Non-pigmented ciliary epithelial cell (primary cell): ENCODE data around the gene UCK2.

Source experiments
- DNase-seq: peaks from one replicate; pipeline ENCODE4 v3.0.0-alpha.2; 2010; ENCODE audit warnings: low read depth

The UCK2 gene

DNA sequence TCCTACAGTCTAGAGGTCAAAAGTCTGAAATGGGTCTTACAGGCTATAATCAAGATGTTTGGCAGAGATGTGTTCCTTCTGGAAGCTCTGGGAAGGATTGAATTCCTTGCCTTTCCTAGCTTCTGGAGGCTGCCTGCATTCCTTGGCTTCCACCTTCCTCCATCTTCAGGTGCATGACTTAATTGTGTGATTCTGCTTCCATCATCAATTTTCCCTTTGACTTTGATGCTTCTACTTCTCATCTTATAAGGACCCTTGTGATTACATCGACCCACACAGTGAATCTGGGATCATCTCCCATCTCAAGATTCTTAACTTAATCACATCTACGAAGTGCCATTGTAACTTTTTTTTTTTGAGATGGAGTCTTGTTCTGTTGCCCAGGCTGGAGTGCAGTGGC lies 111.4 kb downstream of the UCK2 start:
- DNase-seq, result no peak

DNA sequence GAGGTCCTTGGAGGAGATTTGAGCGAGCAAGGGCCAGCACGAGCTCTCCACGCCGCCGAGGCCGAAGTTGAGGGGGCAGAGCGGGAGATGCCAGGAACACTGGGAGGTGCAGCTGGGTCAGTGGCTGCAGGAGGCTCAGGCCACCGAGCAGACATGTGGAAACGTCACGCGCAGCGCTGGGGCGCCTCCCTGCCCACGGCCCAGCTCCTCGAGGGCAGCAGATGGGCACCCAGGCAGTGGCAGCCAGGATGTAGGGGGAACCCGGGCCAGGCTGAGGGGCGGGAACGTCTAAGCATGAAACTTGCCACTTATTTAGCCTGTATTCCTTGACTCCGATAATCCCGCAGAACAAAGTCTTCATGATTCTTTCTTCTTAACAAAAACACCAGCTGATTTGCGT lies 114.1 kb downstream of the UCK2 start:
- no peak for DNase-seq

DNA sequence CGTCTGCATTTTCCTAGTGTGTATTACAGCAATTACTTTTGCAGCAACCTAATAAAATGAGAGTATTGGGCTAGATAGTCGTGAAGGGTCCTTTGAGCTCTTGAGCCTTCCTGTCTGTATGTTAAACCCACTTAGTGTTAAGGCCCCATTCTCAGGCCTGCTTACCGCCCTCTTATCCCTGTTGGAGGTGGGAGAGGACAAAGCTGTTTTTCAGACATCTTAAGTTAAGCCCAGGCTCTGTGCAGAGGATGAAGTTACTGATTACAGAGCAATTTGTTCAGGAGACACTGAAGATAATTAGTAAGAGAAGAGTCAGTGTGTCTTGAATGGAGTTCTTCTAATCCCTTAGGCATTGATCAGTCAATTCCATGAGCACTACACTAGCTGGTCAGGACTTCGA lies 114.6 kb downstream of the UCK2 start:
- no peak for DNase-seq

DNA sequence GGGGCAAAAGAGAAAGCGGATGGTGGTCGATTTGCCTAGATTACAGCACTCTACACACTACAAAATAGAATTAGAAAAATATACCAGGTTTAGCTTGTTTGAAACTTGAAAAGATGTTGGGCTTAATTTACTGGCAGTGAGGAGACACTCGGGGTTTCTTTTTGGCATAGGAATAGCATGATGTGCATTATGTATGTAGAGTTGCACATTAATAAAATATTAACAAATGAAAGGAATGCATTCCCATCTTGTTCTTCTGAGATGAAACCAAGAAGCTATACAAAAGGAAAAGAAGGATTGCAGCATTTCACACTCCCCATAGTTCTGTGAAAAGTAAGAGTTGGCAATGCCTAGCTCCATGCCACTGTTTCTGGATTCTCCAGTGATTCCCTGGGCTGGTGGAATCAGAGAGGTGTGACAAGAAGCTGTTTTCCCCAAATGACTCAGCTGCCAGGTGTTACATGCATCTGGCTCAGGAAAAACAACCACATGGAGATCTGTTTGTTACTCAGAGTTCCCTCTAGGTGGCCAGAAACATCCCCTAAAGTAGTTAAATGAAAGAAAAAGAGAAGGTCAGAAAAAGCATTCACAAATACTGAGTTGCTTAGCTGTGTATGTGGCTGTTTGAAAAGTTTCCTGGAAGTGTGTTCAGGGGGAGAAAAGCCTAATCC lies 115.6 kb downstream of the UCK2 start:
- no peak for DNase-seq

DNA sequence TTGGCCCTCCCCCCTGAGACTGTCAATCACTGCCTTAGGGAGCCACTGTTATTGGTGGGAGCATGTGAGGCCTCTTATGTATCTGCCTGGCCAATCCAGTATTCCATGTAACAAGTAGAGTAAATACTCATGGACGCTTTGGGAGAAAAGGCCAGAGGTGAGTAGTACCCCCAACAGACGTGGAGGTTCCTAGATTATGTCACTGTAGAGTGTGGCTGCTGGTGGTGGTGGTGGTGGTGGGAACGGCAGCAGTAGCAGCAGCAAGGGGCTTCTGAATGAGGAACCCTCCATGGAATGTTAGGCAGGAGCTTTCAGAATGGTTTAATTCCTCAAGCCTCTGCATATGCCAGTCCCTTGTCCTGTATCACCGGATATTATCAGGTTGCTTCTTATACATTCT lies 118.5 kb downstream of the UCK2 start:
- DNase-seq, result no peak

DNA sequence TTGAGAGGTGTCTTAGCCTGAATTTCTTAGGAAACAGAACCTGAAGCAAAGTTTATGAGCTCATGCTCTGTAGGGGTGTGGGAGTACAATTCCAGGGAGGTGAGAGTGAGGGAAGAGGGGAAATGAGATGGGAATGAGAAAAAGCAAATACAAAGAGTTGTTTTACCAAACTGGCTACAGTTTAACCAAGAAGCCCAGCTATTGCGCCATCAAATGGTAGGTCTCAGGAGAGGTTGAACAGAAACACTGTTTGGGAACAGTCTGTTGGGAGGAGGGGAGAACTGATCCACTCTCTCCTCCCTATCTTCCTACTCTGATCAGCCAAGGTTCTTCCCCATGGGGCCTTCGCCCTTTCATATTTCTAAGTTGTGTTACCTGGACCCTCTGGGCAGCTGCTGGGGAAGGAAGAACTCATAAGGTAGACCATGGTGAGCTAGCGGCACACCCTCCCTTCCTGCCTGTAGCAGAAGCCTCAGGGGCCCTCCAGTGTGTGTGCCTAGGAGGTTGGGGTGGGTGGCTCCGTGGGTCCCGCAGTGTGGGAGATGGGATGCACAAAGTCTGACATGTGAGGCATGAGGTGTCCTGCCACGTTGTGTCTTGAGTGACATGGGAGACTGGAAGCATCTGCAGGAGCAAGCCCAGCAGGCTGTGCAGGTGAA lies 120.5 kb downstream of the UCK2 start:
- no peak for DNase-seq

DNA sequence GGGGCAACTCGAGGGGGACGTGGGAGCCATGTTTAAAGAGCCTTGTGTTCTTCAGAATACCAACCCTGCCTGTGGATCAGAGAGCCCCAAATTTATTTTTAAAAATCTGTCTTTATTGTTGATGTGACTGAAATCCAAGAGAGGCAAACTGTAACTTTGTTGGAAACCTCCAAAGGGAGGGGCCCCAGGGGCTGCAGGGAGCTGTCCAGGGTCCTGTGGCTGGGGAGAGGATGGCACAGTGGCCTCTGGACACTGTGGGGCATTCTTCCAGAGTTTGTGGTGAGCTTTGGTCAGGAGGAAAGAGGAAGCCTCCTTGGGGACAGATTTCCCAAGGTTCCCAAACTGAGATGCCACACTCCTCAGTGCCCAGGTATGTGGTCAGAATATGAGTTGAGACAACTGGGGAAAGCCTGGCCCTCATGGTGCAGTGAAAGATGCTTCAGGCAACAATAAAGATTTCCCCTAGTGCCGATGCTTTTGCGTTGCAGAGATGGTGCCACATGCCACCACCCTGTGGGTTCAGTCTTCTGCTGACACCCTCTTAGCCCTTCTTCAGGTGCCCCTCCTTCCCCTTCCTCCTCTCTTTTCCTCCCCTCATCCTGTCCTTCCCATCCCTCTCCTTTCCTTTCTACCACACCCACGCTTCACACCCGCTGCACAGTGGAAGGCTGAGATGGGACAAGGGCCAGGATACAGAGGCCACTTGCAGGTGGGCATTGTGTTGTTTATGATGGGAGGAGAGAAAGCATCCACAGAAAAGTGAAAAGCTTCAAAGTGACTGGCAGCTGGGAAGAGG lies 122.1 kb downstream of the UCK2 start:
- DNase-seq, result no peak

DNA sequence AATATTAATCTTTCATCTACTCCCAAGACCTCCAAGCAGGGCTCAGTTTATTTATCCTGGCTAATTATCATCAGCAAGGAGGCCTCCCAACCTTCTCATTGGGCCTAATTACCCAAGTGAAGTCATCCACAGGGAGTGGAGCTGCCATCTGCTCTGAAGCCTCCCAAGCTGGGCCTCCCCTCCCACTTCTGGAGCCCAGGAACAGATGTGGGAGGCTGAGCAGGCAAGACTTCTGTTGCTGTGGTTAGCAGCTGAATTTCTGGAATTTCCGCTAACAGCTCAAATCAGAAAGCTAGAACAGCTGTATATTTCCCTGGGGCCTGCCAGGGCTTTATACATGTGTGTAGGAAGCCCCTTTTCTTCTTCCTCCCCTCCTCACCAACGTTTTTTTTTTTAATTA lies 127.5 kb downstream of the UCK2 start:
- peak; percentile 28 for DNase-seq

DNA sequence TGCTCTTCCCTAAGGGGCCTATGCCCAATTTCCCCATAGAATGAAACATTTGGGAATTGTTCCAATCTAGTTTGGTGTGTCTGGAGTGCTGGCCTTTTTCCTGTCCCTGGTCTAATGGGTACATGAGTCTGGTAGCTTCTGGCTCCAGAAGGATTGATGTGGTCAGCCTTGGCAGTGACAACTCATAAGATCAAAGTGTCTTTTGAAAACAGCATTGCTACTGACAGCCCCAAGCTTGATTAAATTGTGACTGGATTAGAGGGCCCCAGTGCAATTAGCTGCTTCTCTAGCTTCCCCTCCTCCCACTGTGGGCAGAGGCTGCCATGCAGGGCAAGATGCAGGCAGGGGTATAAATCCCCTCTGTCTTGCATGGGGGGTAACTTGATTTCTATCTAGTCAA lies 130.9 kb downstream of the UCK2 start:
- no peak for DNase-seq

DNA sequence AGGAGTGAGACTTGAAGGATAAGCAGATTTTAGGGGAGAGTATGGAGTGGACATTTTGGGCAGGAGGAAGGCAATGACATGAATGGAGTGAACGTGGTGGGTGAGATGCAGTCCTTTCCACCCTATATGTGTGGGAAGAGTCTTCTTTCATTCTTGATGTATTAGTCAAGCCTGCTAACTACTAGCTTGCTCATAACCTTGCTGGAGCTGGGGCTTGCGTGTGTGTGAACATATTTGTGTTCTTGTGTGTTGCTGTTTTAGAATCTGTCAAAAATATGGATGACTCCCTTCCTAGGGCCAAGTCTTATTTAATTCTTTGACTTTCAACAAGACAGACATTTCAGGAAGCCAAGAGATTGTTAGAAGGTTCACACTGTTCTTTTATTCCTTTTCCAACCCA lies 132.7 kb downstream of the UCK2 start:
- no peak for DNase-seq

DNA sequence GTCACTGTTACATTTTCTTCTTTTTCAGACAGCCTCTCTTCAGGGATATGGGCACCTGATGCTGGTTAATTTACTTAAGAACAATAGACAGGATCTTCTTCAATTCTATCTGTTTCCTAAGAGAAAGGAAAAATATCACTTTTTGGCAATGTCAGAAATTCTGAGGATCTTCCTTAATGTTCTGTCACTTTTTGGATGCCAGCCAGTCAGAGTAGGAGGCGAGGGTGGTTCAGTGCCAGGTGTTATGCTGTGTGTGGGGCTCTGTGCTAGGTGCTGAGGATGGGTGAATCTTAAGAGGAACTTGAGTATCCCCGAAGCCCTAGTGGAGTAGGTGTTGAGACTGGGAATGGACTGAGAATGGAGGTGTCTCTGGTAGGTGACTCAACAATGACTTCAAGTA lies 133.5 kb downstream of the UCK2 start:
- no peak for DNase-seq
